Neural cell (in vitro differentiated cells): Measurements from ENCODE around the gene SUPT3H. TPM values are rescaled to one million over a fixed set of nuclear protein-coding genes. Genes with fewer than 3 reads are reported as not detected.

Experiments used
- H2AFZ ChIP-seq: fragments of 200-600, 300-800 bp; sonication (generic), shearing (Covaris generic); 2 replicates; pipeline ENCODE4 v1.6.0; 2014; ENCODE audit warnings: low read depth, mild to moderate bottlenecking, antibody characterized with exemption, low read length, moderate library complexity
- H3F3A ChIP-seq: fragments of 200-600 bp; shearing (Covaris generic); 2 replicates; pipeline ENCODE4 v1.6.1; 2016; ENCODE audit warnings: mild to moderate bottlenecking, moderate library complexity, mixed read lengths, antibody characterized with exemption, low read length; ENCODE audit not compliant: insufficient read depth, poor library complexity, severe bottlenecking
- H3K27ac ChIP-seq: fragments of 200-600, 300-800 bp; sonication (generic), shearing (Covaris generic); 2 replicates; pipeline ENCODE4 v1.5.1; 2014; ENCODE audit warnings: mild to moderate bottlenecking, low read length, moderate library complexity
- H3K27me3 ChIP-seq: fragments of 300-800, 200-600 bp; sonication (generic), shearing (Covaris generic); 2 replicates; pipeline ENCODE4 v1.6.0; 2014; ENCODE audit warnings: mild to moderate bottlenecking, low read depth, low read length, moderate library complexity; ENCODE audit not compliant: insufficient read depth
- H3K36me3 ChIP-seq: fragments of 300-800, 200-600 bp; sonication (generic), shearing (Covaris generic); 2 replicates; pipeline ENCODE4 v1.5.1; 2014; ENCODE audit warnings: mild to moderate bottlenecking, antibody characterized with exemption, low read length, moderate library complexity; ENCODE audit not compliant: insufficient read depth
- H3K4me2 ChIP-seq: fragments of 300-800, 200-600 bp; sonication (generic), shearing (Covaris generic); 2 replicates; pipeline ENCODE4 v1.6.0; 2014; ENCODE audit warnings: mild to moderate bottlenecking, low read length
- H3K4me3 ChIP-seq: fragments of 300-800, 200-600 bp; sonication (generic), shearing (Covaris generic); 2 replicates; pipeline ENCODE4 v1.5.1; 2014; ENCODE audit warnings: mild to moderate bottlenecking, low read length, moderate library complexity
- H3K79me2 ChIP-seq: fragments of 200-600 bp; shearing (Covaris generic); replicated peaks from 2 replicates; pipeline ENCODE4 v1.6.0; 2014; ENCODE audit warnings: mild to moderate bottlenecking, low read length, moderate library complexity; ENCODE audit not compliant: insufficient read depth
- H3K9ac ChIP-seq: fragments of 300-800, 200-600 bp; sonication (generic), shearing (Covaris generic); 2 replicates; pipeline ENCODE4 v1.6.1; 2016; ENCODE audit warnings: mild to moderate bottlenecking, low read length, mixed read lengths
- H3K9me2 ChIP-seq: fragments of 200-600 bp; shearing (Covaris generic); 2 replicates; pipeline ENCODE4 v1.6.1; 2016; ENCODE audit warnings: mild to moderate bottlenecking, low read length, mixed read lengths; ENCODE audit not compliant: insufficient read depth
- H3K9me3 ChIP-seq: fragments of 200-600, 300-800 bp; sonication (generic), shearing (Covaris generic); 2 replicates; pipeline ENCODE4 v1.6.1; 2016; ENCODE audit warnings: mild to moderate bottlenecking, mixed run types, low read length, moderate library complexity, mixed read lengths
- H4K20me1 ChIP-seq: fragments of 200-600 bp; shearing (Covaris generic); 2 replicates; pipeline ENCODE4 v1.6.1; 2016; ENCODE audit warnings: mild to moderate bottlenecking, mixed run types; ENCODE audit not compliant: insufficient read depth
- CTCF ChIP-seq: fragments of 450-650 bp; IDR thresholded peaks from 2 replicates; pipeline ENCODE4 v1.5.1; 2014; ENCODE audit warnings: antibody characterized with exemption, mild to moderate bottlenecking, moderate library complexity; ENCODE audit not compliant: poor library complexity, severe bottlenecking
- EP300 ChIP-seq: fragments of 450-650 bp; conservative IDR thresholded peaks from 2 replicates; pipeline ENCODE4 v1.6.1; 2014; ENCODE audit warnings: antibody characterized with exemption, mild to moderate bottlenecking, moderate library complexity; ENCODE audit not compliant: poor library complexity, severe bottlenecking
- EZH2 ChIP-seq: fragments of 200-600, 300-800 bp; shearing (Covaris generic), sonication (generic); IDR thresholded peaks from 2 replicates; pipeline ENCODE4 v1.6.1; 2014; ENCODE audit warnings: antibody characterized with exemption, low read length, borderline replicate concordance, mild to moderate bottlenecking; ENCODE audit not compliant: insufficient read depth, poor library complexity, severe bottlenecking
- REST ChIP-seq: IDR thresholded peaks from 2 replicates; pipeline ENCODE4 v1.6.1; 2012; ENCODE audit warnings: borderline replicate concordance
- TAF1 ChIP-seq: IDR thresholded peaks from 2 replicates; pipeline ENCODE4 v1.6.1; 2012; ENCODE audit warnings: low read depth
- polyA plus RNA-seq: library from polyadenylated mRNA; depleted of rRNA; stranded (reverse); fragments of >200 nt; gene quantifications from 2 replicates; pipeline ENCODE4 v1.2.3, GENCODE V29; 2014

The SUPT3H gene
- polyA plus RNA-seq, 1 donor from 2014 or later: 6.8 TPM

- no peaks in the 10 kb centered on the region for H3K9me3 ChIP-seq
- no peak overlapping the region for H3K27ac ChIP-seq
- no peaks in the 10 kb centered on the region for H3K27me3 ChIP-seq
- H3K9me2 ChIP-seq: no peaks in the 10 kb centered on the region
- H3K4me2 ChIP-seq: no peak overlapping the region
- H3K4me3 ChIP-seq: no peak overlapping the region
- H3F3A ChIP-seq: no peaks in the 10 kb centered on the region
- no peak overlapping the region for H3K9ac ChIP-seq
- TF ChIP-seq EP300 (no peak), REST (no peak), CTCF (no peak), TAF1 (no peak), EZH2 (no peak)
- no peak overlapping the region for H2AFZ ChIP-seq
- H3K36me3 ChIP-seq: no peaks in the 10 kb centered on the region
- H3K79me2 ChIP-seq: no peaks in the 10 kb centered on the region
- H4K20me1 ChIP-seq: no peaks in the 10 kb centered on the region
Measured at GRCh38 chr6:45344900-45345299, 32.8 kb downstream of the SUPT3H start.

- H3K4me3 ChIP-seq: no peak overlapping the region
- H3K9ac ChIP-seq: no peak overlapping the region
- no peak for TF ChIP-seq REST
- no peaks in the 10 kb centered on the region for H3K27me3 ChIP-seq
- H2AFZ ChIP-seq: no peak overlapping the region
- no peaks in the 10 kb centered on the region for H3F3A ChIP-seq
- no peaks in the 10 kb centered on the region for H3K9me2 ChIP-seq
- H3K27ac ChIP-seq: no peak overlapping the region
- no peaks in the 10 kb centered on the region for H3K9me3 ChIP-seq
- H3K36me3 ChIP-seq: no peaks in the 10 kb centered on the region
- no peak overlapping the region for H3K4me2 ChIP-seq
- H3K79me2 ChIP-seq: no peaks in the 10 kb centered on the region
- no peaks in the 10 kb centered on the region for H4K20me1 ChIP-seq
Measured at GRCh38 chr6:45328523-45328922, 49.2 kb downstream of the SUPT3H start.
